Activated CD4-positive, alpha-beta T cell treated with anti-CD3 and anti-CD28 coated beads for 4 hours (primary cell): ENCODE data around the gene IWS1.

ENCODE experiments used
- DNase-seq, 2 donors: peaks; one replicate each; pipeline ENCODE4 v3.0.0-alpha.2; 2020

The IWS1 gene

GRCh38 chr2:127486247-127487058 lies 39.8 kb downstream of the IWS1 start:
- no peak for DNase-seq

- DNase-seq, result no peak
Measured at GRCh38 chr2:127485694-127486071, 40.6 kb downstream of the IWS1 start.

DNA sequence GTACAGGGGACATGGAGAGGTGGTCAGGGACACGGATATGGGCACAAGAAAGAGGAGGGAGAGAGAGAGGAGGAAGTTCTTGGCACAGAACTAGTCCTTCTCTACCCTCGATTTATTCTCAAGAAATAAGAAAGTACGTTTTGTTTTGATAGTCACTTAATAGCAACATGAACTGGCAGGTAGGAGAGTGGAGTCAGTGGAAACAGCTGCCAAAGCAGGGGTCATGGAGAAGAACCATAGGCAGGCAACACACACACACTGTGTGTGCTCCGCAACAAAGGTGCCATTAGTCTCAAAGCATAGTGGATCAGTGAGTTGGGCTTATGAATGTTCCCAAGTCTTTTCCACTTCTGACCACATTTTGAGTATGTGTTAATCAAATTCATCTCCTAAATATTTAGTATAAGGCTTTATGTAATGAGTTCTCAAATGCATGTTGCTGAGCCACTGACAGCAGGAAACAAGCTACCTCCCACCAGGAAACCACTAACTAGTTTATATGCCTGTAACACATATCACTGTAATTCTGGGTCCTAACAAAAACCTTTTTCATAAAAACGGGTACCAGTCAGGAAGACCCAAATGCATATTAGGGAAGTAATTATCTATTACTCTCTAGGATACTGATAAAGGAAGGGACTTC lies 41.1 kb downstream of the IWS1 start:
- DNase-seq, result no peak

DNA sequence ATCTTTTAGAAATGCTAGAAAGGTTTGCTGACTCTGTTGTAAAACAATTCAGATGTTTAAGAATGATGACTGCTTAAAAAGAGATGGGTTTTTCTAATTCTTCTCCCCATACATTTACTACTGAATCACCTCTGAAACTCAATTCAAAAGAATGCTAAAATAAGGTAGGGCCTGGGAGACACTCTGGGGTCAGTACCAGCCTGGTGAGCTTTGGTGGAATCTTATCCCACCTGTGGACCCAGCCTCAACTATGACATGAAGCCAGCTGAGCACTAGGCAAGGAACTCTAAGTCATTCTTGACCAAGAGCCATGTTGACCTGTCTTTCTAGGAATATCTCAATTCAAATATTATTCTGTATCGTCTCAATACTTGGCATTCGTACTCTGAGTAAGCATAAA lies 44.3 kb downstream of the IWS1 start:
- DNase-seq, result no peak

- no peak for DNase-seq
Measured at GRCh38 chr2:127479866-127480743, 46.2 kb downstream of the IWS1 start.

GRCh38 chr2:127479219-127479825 lies 47.0 kb downstream of the IWS1 start:
- no peak for DNase-seq

- DNase-seq, result no peak
Measured at GRCh38 chr2:127475788-127476187, 50.5 kb downstream of the IWS1 start.

DNA sequence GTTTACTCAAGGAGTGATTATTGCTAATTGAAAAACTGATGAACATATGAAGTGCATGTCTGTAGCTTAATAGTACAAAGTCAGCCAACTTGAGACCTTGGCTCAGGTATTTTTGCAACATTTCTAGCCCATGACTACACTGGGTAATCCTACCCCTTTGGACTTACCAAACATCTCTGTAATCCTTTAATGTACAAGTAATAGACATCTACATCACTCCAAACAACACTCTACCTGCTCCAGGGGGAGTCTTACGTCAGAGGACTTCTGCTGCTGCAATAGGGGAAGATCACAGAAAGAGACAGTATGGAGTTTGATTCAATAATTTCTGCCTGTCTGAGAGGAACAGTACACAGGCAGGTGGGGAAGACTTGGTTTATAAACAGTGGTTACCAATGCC lies 54.0 kb downstream of the IWS1 start:
- DNase-seq, result no peak

DNA sequence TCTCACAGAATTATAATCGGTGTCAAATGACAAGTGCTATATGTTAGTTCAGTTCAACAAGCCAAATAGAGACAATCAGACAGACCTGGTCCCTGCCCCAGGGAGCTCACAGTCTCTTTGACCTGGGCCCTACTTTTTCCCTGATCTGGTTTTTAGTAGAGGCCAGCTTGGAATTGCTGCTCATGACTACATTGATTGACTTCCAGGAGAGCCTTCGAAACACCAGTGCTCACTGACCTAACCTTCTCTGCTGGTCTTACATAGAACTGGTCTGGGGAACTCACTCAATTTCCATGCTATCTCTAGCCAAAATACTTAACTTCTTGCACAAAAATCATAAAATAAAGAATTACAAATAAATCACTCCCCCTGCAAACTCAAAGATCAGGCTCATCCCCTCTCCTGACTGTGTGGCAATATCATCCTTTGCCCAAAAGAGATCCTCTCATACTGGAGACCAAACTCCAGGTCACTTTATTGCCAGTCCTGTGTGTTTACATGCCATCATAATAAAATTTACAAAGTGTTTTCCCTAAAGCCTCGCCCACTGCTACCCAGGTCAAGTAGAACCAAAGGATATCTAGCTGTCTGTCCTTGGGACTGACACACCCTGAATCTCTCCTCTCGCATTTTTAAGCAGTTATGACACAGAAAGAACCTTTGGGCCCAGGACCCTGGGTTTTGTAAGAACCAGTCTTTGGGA lies 54.9 kb downstream of the IWS1 start:
- DNase-seq, result no peak

DNA sequence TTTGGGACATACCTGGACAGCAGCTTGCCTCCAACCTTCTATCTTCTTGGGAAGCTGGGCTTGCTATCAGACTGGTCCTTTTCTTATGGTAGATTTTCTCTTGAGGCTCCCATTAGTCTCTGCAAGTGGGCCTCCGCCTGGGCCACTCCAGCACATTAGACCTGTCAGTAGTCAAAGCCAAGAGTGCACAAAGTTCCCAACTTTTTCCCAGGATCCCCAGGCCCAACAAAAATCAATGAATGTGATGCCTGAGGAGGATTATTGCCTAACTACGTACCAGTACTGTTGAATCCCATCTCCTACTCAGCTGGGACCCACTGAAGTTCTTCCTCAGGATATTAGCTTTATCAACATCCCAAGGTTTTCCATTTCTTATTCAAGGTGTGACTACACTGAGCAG lies 56.3 kb downstream of the IWS1 start:
- DNase-seq, result no peak

DNA sequence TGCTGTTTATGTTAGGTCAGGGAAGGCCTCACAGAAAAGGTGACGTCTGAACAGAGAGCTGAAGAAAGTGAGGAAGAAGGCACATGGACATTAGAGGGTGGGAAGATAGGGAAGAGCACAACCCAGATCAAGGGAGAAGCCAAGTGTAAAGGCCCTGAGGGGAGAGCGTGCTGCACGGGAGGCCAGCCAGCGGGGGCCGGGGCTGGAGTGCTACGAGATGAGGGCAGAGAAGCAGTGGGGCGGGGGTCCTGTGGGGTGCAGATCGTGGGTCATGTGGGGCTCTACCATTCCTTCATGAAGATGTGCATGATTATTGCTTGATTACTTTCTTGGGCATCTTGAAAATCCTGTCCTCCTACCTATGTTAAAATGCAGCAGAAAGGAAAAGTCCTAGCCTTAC lies 57.2 kb downstream of the IWS1 start:
- no peak for DNase-seq

GRCh38 chr2:127465258-127465657 lies 61.0 kb downstream of the IWS1 start:
- DNase-seq, result no peak

- DNase-seq, result peak; percentile 11 to 18
Measured at GRCh38 chr2:127464470-127465257, 61.6 kb downstream of the IWS1 start.

DNA sequence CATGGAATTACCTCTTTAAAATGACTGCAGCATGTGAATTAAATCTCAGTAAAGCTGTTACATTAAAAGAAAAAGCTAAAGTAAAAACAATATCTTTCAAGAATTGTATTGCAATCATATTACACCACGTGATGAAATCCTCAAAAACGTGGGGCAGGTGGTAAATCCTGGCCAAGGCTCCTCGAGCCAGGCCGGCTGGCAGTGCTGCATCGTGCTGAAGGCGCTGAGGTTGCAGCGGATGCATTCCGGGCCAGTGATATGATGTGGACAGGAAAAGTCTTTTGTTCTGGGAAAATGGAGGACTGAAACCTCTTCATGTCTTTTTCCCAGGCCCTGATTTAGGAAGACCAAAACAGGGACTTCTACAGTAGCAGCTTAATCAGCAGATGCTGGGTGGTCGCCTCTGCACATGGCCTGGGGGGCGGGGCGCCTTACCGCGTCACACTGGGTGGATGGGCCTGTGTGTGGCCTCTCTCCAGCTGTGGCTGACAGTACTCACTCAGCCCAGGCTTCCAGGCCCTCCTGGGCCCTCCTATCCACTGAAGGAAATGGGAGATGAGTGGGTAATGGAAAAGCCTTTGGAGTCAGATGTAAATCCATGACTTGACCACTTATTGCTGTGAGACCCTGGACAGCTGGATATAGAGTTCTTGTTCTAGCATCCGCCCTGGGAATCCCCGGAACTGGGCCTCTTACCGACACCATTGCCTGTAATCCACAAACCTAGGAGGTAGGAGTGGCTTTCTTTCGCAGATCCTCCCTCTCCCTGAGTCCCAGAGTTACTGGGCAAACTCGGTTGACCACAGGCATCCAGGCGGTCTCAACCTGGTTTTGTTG lies 62.9 kb downstream of the IWS1 start:
- DNase-seq, result no peak

DNA sequence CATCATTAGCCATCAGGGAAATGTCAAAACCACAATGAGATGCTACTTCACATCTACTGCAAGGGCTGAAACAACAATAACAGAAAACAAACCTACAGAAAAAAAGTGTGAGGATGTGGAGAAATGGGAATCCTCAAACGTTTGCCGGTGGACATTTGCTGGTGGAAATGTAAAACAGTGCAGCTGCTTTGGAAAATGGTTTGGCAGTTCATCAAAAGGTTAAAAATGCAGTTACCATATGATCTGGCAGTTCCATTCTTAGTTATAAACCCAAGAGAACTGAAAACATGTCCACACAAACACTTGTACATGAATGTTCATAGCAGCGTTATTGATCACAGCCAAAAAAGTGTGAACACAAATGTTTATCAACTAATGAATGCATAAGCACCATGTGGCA lies 63.8 kb downstream of the IWS1 start:
- no peak for DNase-seq

DNA sequence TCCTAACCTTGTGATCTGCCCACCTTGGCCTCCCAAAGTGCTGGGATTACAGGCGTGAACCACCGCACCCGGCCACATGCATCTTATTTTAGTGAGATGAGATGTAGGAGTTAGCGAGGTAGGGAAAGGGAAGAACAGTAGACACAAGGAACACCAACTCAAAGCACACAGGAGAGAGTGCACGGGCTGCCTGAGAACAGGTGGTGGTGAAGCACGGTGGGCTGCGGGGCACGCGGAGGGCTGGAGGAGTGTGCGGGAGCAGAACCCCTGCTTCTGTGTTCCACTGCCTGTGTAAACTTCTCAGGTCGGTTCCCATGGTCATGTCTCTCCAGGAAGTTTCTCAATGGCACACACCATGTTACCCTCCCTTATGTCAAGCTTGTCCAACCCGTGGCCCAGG lies 69.3 kb downstream of the IWS1 start:
- no peak for DNase-seq

- DNase-seq, result no peak
Measured at GRCh38 chr2:127455566-127456493, 70.5 kb downstream of the IWS1 start.

- no peak for DNase-seq
Measured at GRCh38 chr2:127454595-127455565, 71.4 kb downstream of the IWS1 start.
